NCI-H1105 treated with DMSO at 0.1 percent for 48 hours (cell line): Measurements from ENCODE around the gene PKN2.
A peak's percentile ranks its signal among the peaks of the same experiment; 100 is the strongest.

ENCODE experiments used
- DNase-seq: peaks from one replicate; lab custom pipeline; 2025; lab: John Stamatoyannopoulos, UW

The PKN2 gene

DNA sequence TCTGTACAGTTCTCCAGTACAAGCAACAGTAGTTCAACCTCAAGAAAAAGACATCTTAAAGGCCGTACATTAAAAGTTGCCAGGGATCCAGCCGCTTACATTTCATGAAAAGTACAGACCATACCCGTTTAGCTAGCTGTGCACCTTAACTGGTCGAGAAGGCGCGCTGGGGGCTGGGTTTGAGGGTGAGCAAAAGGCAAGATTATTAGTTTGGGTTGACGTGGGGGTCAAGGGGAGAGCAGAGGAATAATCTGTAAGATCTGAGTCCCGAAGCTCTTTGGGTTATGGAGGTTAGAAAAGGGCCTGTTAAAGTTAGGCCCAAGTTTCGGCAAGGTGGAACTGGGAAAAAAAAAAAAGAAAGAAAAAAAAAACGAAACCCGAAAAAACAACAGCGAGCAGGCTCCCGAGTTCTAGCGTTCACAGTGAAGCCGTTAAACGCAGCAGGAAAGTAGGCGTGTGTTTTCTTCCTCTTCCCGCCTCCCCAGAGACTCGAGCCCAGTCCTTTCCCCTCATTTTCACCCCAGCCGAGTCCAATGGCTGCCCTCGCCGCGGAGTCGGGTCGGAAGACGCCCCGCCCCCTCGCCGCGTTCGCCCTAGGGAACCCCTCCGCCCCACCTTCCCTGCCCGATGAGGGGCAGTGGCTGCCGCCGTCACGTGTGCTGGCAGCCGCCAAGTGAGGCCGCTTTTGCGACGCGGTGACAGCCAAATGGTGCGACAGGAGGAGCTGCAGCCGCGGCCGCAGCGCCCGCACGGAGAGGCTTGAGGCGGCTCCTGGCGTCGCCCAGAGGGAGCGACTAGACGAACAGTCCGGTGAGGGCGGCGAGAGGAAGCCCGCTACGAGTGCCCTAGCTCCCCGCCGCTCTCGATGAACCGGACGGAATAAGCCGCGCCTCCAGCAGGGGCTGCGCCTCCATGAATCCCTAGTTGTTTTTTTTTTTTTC, at the start of gene PKN2:
PKN2 (plus strand) TSS at position 733 of the 941 bp plus-strand sequence. CDS start 308 bp downstream, outside the sequence.
- DNase-seq = peak; percentile 98

DNA sequence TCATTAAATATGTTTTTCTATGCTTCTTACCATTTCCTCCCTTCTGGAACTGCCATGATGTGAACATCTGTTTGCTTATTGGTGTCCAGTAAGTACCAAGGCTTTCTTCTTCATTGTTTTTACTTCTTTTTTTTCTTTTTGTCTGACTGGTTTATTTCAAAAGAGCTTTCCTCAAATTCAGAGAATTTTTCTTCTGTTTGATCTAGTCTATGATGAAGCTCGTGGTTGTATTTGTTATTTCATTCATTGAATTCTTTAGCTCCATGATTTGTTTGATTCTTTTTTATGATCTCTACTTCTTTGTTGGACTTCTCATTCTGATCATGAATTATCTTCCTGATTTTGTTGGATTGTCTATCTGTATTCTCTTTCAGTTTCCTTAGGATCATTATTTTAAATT, 49.5 kb upstream of the PKN2 start:
- no peak for DNase-seq

DNA sequence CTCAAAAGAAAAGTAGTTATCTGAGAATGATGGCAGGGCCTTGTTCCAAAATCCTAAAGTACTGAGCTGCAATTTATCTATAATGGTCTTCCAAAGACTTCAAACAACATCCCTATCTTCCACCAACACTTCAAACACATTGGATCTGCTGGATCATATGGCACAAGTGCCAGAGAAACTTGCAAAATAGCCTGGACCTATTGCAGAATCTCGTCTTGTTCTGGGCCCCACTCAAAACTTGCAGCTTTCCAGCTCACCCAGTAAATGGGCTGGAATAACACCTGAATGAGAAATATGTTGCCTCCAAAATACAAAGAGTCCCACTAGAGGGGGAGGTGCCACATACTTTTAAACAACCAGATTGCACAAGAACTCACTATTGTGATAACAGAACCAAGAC, 44.0 kb upstream of the PKN2 start:
- DNase-seq = no peak

DNA sequence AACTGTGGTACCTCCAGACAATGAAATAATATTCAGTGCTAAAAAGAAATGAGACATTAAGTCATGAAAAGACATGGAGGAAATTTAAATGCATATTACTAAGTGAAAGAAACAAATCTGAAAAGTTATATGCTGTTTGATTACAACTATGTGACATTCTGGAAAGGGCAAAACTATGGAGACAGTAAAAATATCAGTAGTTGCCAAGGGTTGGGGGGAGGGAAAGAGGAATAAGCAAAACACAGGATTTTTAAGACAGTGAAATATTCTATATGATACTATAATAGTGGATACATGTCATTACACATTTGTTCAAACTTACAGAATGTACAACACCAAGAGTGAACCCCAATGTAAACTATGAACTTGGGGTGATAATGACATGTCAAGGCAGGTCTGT, 38.2 kb upstream of the PKN2 start:
- DNase-seq = no peak

DNA sequence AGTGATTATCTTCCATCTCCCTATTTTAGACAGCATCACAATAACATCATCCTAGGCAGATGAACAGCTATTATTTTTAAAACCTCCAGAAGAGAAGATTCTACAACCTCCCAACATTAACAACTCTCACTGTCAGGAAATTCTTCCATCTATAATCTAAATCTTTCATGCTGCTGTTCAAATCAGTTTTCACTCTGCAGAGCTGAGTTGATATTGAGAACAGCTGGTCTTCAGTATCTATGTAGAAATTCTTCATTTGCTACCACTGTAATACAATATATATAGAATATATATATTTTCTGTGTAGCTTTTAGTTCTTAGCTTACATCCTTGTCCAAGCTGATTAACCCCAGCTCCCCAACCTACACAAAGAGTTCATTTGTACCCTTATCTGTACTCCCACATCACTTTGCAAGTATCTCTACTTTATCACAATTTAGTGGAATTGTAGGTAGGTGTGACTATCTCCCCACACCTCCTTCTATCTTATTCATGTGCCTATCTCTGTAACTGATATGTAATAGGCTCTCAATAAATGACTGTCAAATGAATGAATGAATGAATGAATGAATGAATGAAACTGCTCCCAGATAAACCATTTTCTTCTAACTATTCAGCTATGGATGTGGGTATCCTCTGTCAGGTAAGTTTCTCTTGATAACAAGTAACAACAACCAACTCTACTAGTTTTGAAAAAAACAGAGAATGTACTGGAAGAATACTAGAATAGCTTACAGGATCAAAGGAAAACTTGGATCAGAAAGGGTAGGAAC, 37.4 kb upstream of the PKN2 start:
- no peak for DNase-seq

DNA sequence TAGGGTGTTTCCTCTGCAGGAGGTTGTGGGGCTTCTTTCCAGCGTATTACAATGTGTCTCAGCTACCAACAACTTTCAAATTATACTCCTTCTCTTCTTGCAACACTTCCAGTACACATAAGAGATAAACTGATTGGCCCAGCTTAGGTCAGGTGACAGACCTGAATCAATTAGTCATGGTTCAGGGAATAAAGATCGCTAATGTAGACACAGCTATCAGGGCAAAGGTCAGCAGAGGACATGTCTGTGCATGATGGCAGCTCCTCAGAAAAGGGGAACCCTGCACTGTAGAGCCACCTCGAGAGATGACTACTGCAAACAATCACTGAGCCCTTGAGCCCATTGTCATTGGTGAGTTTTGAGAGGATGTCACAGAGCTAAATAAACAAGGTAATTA, 36.8 kb upstream of the PKN2 start:
- DNase-seq = peak; percentile 40

DNA sequence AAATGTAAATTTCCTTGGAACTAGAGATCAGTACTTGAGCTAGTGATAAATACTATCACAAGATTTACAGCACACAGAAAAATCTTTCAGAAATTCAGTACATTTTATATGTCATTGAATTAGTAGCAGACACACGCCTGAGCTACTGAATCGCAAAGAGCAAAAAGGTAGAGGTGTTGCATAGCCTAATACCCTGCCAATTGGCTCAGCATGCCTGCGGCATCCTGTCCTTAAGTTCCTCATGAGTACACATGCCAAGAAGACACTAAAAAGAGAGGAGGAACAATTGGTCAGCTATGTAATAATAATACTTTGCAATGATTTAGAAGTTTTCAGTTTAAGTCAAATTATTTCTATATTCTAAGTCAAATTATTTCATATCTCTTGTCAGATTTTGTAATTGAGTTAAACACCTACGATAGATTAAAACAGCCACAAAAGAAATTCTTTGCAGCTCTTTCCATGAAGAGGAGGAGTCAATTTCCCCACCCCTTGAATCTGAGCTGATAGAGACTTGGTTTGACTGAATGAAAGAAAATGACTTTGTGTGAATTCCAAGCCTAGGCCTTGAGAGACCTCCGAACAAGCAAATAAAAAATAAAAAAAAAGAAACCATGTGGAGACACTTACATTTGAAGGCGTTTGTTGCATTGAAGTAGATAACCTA, 36.2 kb upstream of the PKN2 start:
- no peak for DNase-seq

DNA sequence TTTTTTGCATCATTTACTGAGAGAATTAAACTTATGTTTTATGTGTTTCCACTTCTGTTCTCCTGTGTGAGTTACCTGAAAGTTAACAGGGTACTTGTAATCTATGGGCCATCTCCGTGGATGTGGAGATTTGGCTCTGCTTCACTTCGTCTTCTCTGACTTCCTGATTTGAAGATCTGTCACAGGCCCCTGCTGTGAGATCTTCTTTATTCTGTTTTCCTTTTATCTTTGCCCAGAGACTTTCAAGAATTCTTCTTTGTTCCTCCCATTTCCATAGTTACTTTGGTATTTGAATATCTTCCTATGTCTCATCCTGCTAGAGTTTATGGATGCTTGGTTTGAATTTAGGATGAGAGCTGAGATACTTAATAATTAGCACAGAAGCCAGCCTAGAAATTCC, 35.4 kb upstream of the PKN2 start:
- no peak for DNase-seq

DNA sequence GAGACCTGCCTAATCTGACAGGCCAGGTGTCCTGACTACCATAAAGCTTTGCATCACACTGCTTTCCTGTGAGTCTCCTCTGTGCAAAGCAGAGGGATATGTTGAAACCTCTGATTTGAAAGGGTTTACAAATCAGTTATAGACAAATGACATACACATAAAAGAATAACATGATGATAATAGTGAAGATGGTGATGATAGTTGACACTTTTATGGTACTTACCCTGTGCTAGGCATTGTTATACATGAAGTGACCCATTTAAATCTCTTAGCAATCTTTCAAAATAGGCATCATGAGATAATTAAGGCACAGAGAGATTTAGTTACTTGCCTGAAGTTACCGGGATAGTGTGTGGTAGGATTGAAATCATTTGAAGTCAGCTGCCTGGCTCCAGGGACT, 34.1 kb upstream of the PKN2 start:
- DNase-seq = no peak

DNA sequence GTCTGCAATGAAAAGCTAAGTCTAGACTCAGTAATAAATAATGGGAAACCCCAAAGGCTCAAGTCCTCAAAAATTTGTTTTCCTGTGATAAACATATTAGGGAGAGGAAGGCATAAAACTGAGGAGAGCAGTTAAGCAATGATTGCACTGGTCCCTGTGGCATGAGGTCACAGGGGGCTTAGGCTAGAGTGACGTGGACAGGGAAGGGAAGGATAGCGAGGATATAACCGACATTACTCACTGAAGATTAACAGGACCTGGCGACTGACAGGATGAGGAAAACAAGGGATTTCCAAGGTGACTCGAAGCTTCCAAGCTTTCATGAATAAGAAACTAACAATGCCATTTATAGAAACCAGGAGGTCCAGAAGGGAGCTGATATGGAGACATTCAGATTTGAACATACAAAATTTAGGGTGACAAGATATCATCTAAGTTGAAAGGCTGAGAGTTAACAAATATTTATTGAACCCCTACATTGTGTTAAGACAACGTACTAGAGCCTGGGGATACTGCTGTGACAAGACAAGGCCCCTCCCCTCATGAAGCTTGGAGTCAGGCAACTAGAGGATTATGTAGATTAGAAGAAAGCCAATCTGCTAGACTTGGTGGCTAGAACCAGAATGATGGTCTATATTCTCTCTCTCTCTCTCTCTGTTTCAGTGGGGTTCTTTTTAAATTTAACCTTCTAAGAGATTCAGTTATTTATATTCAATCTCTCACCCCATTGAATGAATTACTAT, 33.2 kb upstream of the PKN2 start:
- DNase-seq = no peak

DNA sequence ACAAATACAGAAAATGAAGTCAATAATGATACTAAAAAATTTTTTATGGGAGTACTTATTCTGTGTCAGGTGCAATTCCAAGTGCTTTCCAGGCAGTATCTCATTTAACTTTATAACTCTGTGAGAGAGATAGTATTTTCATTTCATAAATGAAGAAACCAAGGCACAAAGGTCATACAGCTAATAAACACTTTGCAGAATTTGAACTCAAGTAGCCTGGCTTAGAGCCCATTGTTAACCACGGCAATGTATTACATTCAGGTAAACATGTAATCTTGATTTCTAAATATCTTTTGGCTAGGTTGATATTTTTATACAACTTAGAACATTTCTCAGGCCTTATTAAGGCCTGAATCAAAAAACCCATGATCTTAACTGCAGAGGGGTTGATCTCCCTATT, 28.9 kb upstream of the PKN2 start:
- no peak for DNase-seq

DNA sequence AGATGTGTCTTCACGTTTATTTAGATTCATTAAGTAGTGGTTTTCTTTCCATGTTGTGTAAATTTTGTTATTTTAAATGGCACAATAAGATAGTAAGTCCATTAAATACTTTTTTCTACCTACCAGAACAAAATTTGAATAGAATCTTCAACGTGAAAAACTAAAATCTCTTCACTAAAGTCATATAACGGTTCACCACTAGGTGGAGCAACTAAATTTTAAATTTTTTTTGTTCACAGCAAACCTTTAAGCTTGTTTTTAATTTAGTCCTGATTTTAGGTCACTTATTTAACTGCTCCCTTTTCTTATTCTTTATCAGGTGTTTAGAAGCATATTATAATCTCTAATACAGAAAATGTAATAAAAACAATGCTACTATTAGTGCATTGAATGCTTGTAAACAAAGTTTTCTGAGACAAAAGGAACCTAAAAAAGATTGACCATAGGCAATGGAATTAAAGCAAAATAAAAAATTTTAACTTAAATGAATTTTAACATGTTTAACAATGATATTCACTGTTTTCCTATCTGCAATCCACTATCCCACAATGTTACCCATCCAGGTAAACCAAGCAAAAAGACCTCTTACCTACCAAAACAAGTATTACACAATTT, 28.3 kb upstream of the PKN2 start:
- DNase-seq = peak; percentile 43

DNA sequence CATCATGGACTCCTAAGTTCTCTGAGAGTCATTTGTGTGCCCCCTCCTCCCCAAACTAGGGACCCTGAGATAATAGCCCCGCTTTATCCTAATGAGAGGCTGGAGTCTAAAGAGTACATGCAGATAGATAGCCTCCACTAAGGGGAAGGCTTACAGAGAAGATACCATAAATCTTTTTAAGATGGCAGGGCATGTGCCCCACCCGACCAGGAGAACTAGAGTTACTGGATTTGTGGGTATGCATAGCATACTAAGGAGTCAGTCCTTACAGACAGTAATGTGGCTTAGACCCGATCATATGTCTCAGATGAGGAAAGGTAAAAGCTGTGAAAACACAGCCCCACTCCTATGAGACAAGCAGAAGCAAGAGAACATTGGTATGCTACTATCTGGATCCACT, 25.7 kb upstream of the PKN2 start:
- no peak for DNase-seq

DNA sequence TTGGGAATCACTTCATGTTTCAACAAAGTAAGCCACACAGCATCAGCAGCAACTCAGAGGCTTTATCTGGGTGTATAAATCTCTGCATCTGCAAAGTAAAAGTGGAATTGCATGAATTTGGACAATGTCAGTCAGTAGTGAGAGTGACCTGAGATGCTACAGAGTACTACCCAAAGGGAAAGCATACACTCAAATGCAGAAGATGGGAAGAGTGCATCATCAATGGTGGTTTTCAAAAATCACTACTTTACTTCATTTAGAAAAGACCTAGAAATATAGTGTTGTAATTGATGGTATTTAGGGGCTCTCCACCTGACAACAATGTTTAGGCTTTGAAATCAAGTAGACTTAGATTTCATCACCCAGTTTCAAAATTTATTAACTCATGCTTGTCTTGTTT, 24.5 kb upstream of the PKN2 start:
- no peak for DNase-seq

DNA sequence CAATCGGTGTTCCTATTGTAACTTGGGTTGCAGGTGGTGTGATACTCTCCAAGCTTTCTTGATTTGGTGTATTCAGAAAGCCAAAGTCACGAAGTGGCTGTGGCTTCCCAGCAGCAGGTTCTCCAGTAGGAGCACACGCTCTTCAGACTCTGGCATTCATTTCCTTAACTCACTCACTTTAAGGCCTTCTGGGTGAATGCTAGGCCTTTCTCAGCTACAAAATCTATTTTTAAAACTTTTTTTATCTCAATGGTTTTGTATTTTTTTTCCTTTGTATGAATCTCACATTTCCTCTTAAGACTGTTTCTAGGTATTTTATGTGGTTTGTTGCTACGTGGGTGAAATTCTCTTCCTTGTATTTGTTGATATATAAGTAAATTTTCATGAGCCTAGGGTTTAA, 22.9 kb upstream of the PKN2 start:
- DNase-seq = no peak

DNA sequence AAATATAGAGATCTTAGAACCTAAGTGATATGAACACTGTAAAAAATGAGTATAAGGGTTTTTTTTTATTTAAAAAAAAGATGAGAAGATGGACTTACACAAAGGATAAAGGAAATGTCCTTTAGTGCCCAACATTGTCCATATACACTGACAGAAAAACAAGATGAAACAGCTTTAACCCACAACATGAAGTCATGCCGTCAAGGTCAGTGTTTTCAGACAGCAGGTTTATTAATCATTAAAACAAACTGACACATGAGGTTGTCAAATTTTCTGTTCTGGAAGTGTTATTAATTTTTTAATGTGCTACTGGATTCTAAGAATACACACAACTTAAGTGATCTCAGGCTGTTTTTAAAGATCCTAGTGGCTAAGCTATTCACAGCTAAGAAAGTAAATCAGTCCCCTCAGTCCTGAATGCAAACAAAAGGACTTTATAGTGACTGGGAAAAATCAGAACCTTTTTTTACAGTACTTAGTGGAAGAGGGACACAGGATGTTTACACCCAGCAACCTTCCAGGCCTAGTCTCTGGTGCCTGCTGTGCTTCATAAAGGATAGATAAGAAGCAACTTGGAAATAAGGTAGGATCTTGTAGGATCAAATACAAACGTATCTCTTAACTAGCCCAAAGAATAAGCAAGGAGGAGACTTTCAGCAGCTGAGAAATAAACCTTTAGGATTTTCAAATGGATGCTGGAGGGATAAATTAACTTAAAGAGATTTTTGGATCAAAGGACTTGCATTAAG, 21.9 kb upstream of the PKN2 start:
- no peak for DNase-seq

DNA sequence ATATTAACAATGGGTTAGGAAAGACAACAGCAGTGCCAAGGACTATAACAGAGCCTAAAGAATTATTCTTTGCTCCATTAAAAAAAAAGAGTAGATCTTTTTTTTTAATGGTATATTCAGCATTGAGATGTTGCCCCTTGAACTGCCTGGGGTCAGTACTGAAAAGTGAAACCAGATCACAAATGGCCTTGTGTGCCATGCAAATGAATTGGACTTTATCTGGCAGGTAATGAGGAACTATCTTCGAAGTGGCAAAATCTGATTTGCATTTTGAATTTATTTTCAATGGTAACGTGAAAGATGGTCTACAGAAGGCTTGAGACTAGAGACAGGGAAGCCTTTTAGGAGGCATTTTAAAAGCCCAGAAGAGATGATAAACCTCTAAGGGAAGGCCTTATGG, 21.4 kb upstream of the PKN2 start:
- DNase-seq = no peak

DNA sequence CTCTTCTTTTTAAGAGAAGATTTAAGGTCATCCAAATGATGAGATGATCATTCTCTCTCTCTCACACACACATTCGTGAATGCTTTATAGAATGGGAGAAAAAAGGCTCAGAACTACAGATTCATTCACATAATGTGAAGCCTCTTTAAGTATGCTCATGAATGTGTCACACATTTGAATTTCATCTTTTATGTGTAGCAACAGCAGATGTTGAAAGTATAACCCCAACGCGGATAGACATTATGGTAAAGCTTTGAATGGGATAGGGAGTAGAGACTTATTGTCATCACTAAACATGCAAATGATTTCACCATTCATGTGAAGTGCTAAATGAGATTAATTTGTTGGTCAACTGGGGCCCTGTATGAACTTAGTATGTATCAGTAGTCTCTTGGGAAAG, 15.7 kb upstream of the PKN2 start:
- DNase-seq = no peak

DNA sequence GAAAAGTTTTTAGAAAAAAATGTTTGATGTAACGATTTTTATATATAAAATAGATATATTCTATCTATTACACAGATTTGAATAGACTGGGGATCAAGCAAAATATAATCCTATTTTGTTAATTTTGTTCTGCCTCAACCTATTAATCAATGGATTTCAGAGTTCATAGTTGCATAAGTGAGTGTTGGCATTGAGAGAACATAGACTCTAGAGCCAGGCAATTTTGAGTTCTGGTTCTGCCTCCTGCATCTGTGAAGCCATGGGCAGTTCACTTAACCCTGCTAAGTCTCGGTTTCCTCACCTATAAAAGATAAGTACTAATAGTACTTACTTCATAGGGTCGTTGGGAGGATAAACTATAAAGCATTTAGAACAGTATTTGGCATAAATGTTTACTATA, 13.6 kb upstream of the PKN2 start:
- no peak for DNase-seq

DNA sequence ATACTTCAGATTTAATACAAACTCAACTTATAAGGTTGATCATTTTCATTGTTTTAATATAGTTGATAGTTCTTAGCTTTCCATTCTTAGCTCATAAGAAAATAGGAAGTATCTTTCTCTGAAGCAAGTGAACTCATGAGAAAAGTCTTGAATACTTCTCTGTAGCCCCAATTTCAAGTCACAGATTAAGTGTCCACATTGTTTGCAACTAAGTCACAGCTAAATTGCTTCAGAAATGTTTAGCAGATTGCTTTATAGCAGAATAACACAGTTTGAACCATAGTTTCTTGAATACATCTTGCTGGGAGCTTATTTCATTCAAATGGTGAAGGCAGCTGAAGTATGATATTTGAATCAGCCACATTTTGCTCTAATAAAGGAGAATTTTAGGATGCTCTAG, 10.6 kb upstream of the PKN2 start:
- no peak for DNase-seq

DNA sequence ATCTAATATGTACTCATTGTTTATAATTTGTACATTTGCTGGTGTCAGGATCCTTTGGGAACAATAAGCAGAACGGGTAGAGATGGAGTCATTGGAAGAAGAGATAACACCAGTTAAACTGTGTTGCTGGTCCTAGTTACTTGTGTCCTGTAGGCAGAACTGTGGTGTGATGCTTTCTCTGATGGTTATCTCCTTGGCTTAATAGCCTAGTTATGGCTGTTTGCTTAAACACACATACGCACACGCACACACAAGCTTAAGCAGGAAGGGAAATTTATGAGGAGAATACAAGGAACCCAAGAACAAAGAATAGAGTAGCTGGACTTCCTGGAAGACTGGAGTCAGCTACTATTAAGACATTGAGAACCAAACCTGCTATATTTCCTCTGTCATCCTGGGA, 5.7 kb upstream of the PKN2 start:
- no peak for DNase-seq
